Stimulated activated naive B cell treated with anti-CD40 and anti-IgM and Interleukin-4, amounts not matched to agents 10 μg/mL and 1 μg/mL and 100 μg/mL, for 72 hours (primary cell): ENCODE results near the gene PSMA7.

Experiments used
- ATAC-seq, 2 donors: fragments of 150-1000 bp; cut with Tn5 transposase; replicated peaks; 2 replicates each; pipeline ENCODE4 v1.10.0; 2021; ENCODE audit warnings: moderate library complexity in 1 of 2
- DNase-seq: peaks from one replicate; pipeline ENCODE4 v3.0.0; 2021
- H3K27ac Mint-ChIP-seq: one replicate; pipeline ENCODE4 v1.8.0; 2022; ENCODE audit warnings: mild to moderate bottlenecking, mixed read lengths
- H3K27me3 Mint-ChIP-seq, 2 donors: one replicate each; pipeline ENCODE4 v1.8.0; 2022; ENCODE audit warnings: mixed read lengths in 2 of 2
- H3K36me3 Mint-ChIP-seq, 2 donors: one replicate each; pipeline ENCODE4 v1.8.0; 2022; ENCODE audit warnings: mixed read lengths in 2 of 2, mild to moderate bottlenecking in 1 of 2
- H3K4me1 Mint-ChIP-seq, 2 donors: one replicate each; pipeline ENCODE4 v1.8.0; 2022; ENCODE audit warnings: mixed read lengths in 2 of 2, mild to moderate bottlenecking in 1 of 2
- H3K4me3 Mint-ChIP-seq, 2 donors: one replicate each; pipeline ENCODE4 v1.8.0; 2022; ENCODE audit warnings: mild to moderate bottlenecking in 2 of 2, mixed read lengths in 2 of 2, moderate library complexity in 1 of 2
- H3K9me3 Mint-ChIP-seq, 2 donors: one replicate each; pipeline ENCODE4 v1.8.0; 2022; ENCODE audit warnings: mixed read lengths in 2 of 2, mild to moderate bottlenecking in 1 of 2

PSMA7 gene

GRCh38 chr20:62101078-62101477, 42.1 kb downstream of the PSMA7 start:
- ATAC-seq (no peak), DNase-seq (no peak)
- Mint-ChIP-seq H3K4me3 (no peak overlapping the region), H3K36me3 (peaks cover 11 to 42% of the 10 kb centered on the region in 2 donors), H3K4me1 (peaks cover 0 to 1% of the 10 kb centered on the region in 2 donors), H3K27ac (no peak overlapping the region), H3K9me3 (peaks cover 29 to 31% of the 10 kb centered on the region in 2 donors), H3K27me3 (peaks cover 53% of the 10 kb centered on the region in 2 donors)

- DNase-seq = no peak
- Mint-ChIP-seq H3K9me3 (peaks cover 12 to 15% of the 10 kb centered on the region in 2 donors), H3K36me3 (peaks cover 7 to 22% of the 10 kb centered on the region in 2 donors), H3K4me3 (no peak overlapping the region), H3K4me1 (peaks cover 0 to 1% of the 10 kb centered on the region in 2 donors), H3K27me3 (peaks cover 35 to 38% of the 10 kb centered on the region in 2 donors), H3K27ac (no peak overlapping the region)
- ATAC-seq = no peak
Measured at GRCh38 chr20:62097881-62098407, 45.2 kb downstream of the PSMA7 start.

GRCh38 chr20:62096421-62097380, 46.5 kb downstream of the PSMA7 start:
- Mint-ChIP-seq H3K9me3 (peaks cover 12 to 15% of the 10 kb centered on the region in 2 donors), H3K27ac (no peak overlapping the region), H3K27me3 (peaks cover 36 to 37% of the 10 kb centered on the region in 2 donors), H3K4me1 (peaks cover 0 to 1% of the 10 kb centered on the region in 2 donors), H3K36me3 (peaks cover 7 to 22% of the 10 kb centered on the region in 2 donors), H3K4me3 (no peak overlapping the region)
- no peak for DNase-seq
- ATAC-seq = no peak

- no peaks in the 10 kb centered on the region for H3K9me3 Mint-ChIP-seq
- no peaks in the 10 kb centered on the region for H3K36me3 Mint-ChIP-seq
- H3K4me3 Mint-ChIP-seq = no peak overlapping the region
- H3K27me3 Mint-ChIP-seq = peaks cover 17 to 20% of the 10 kb centered on the region in 2 donors
- H3K27ac Mint-ChIP-seq = no peak overlapping the region
- DNase-seq (no peak), ATAC-seq (no peak)
- no peaks in the 10 kb centered on the region for H3K4me1 Mint-ChIP-seq
Measured at GRCh38 chr20:62089393-62089792, 53.8 kb downstream of the PSMA7 start.

- H3K27ac Mint-ChIP-seq = no peak overlapping the region
- no peak overlapping the region for H3K4me3 Mint-ChIP-seq
- ATAC-seq (no peak), DNase-seq (no peak)
- H3K9me3 Mint-ChIP-seq = no peaks in the 10 kb centered on the region
- no peaks in the 10 kb centered on the region for H3K4me1 Mint-ChIP-seq
- no peaks in the 10 kb centered on the region for H3K36me3 Mint-ChIP-seq
- peaks cover 19 to 20% of the 10 kb centered on the region in 2 donors for H3K27me3 Mint-ChIP-seq
Measured at GRCh38 chr20:62088258-62089127, 54.7 kb downstream of the PSMA7 start.

GRCh38 chr20:62087632-62088031, 55.6 kb downstream of the PSMA7 start:
- no peak for ATAC-seq
- no peaks in the 10 kb centered on the region for H3K9me3 Mint-ChIP-seq
- H3K36me3 Mint-ChIP-seq = no peaks in the 10 kb centered on the region
- H3K27ac Mint-ChIP-seq = no peak overlapping the region
- no peak overlapping the region for H3K4me3 Mint-ChIP-seq
- H3K27me3 Mint-ChIP-seq = peaks cover 16 to 20% of the 10 kb centered on the region in 2 donors
- H3K4me1 Mint-ChIP-seq = no peaks in the 10 kb centered on the region
- DNase-seq = no peak

- no peak for ATAC-seq
- Mint-ChIP-seq H3K9me3 (no peaks in the 10 kb centered on the region), H3K4me1 (no peaks in the 10 kb centered on the region), H3K36me3 (no peaks in the 10 kb centered on the region), H3K27me3 (peaks cover 16 to 17% of the 10 kb centered on the region in 2 donors), H3K4me3 (no peak overlapping the region), H3K27ac (no peak overlapping the region)
- no peak for DNase-seq
Measured at GRCh38 chr20:62087227-62087626, 56.0 kb downstream of the PSMA7 start.
